GM18870 (cell line): ENCODE data around the gene RBBP5.

ENCODE experiments used
- ATAC-seq: cut with Tn5 transposase; IDR thresholded peaks from one replicate; pipeline ENCODE4 v1.9.1; 2021; ENCODE audit warnings: moderate library complexity; ENCODE audit not compliant: unreplicated experiment

RBBP5 gene

GRCh38 chr1:205057808-205058575 is 63.8 kb downstream of the RBBP5 start:
- no peak for ATAC-seq

GRCh38 chr1:205056956-205057568 is 64.7 kb downstream of the RBBP5 start:
- no peak for ATAC-seq

- no peak for ATAC-seq
These were observed 65.6 kb downstream of the RBBP5 start for GRCh38 chr1:205056188-205056611.

- ATAC-seq, result no peak
These were observed 67.8 kb downstream of the RBBP5 start for GRCh38 chr1:205054013-205054412.

GRCh38 chr1:205053296-205053695 is 68.5 kb downstream of the RBBP5 start:
- ATAC-seq, result no peak

- ATAC-seq, result no peak
These were observed 69.1 kb downstream of the RBBP5 start for GRCh38 chr1:205052690-205053089.

- no peak for ATAC-seq
These were observed 72.3 kb downstream of the RBBP5 start for GRCh38 chr1:205049479-205049878.

- ATAC-seq, result no peak
These were observed 73.4 kb downstream of the RBBP5 start for GRCh38 chr1:205048382-205048781.

- ATAC-seq, result no peak
These were observed 74.0 kb downstream of the RBBP5 start for GRCh38 chr1:205047764-205048231.

- no peak for ATAC-seq
These were observed 74.9 kb downstream of the RBBP5 start for GRCh38 chr1:205046870-205047269.

GRCh38 chr1:205045146-205045545 is 76.6 kb downstream of the RBBP5 start:
- no peak for ATAC-seq

- ATAC-seq, result no peak
These were observed 77.0 kb downstream of the RBBP5 start for GRCh38 chr1:205044741-205045140.

GRCh38 chr1:205043866-205044265 is 77.9 kb downstream of the RBBP5 start:
- no peak for ATAC-seq

- no peak for ATAC-seq
These were observed 78.6 kb downstream of the RBBP5 start, which contains the start of gene CNTN2 for GRCh38 chr1:205042911-205043806. TSS of gene CNTN2 (plus strand) at chr1:205043212. CDS start at chr1:205053186, 9,974 bp downstream.

GRCh38 chr1:205041998-205042910 is 79.5 kb downstream of the RBBP5 start:
- ATAC-seq, result no peak

- no peak for ATAC-seq
These were observed 80.6 kb downstream of the RBBP5 start for GRCh38 chr1:205041001-205041715.

- ATAC-seq, result no peak
These were observed 83.5 kb downstream of the RBBP5 start for GRCh38 chr1:205038132-205038786.

- no peak for ATAC-seq
These were observed 84.2 kb downstream of the RBBP5 start for GRCh38 chr1:205037539-205037938.
